Keratinocyte (primary cell): ENCODE data around the gene TMTC2. TPM values are rescaled to one million over a fixed set of nuclear protein-coding genes. Genes with fewer than 3 reads are reported as not detected.

Source experiments
- DNase-seq: peaks from one replicate; pipeline ENCODE4 v3.0.0-alpha.2; 2011; ENCODE audit warnings: low read depth, missing footprints, low spot score
- FAIRE-seq: peaks from 2 replicates; lab custom pipeline; 2011; peaks lifted over from hg19 to GRCh38; lab: Jason Lieb, UNC
- H2AFZ ChIP-seq: 2 replicates; pipeline ENCODE4 v1.6.0; 2012; ENCODE audit warnings: low read length, control low read depth, inconsistent platforms; ENCODE audit not compliant: control insufficient read depth
- H3K27ac ChIP-seq: 2 replicates; pipeline ENCODE4 v1.5.1; 2011; ENCODE audit warnings: low read length; ENCODE audit not compliant: control insufficient read depth, insufficient read depth
- H3K27me3 ChIP-seq: 3 replicates; pipeline ENCODE4 v1.6.0; 2011; ENCODE audit warnings: low read length; ENCODE audit not compliant: control insufficient read depth, insufficient read depth; ENCODE audit errors: extremely low read depth
- H3K36me3 ChIP-seq, 2 experiments: 2 replicates in 1 of 2; 3 replicates in 1 of 2; pipeline ENCODE4 v1.5.1; 2011; ENCODE audit warnings: low read length in 2 of 2, mild to moderate bottlenecking in 1 of 2; ENCODE audit not compliant: control insufficient read depth in 2 of 2, insufficient read depth in 2 of 2; ENCODE audit errors: extremely low read depth in 1 of 2
- H3K4me1 ChIP-seq: 3 replicates; pipeline ENCODE4 v1.5.1; 2011; ENCODE audit warnings: low read length; ENCODE audit not compliant: control insufficient read depth, insufficient read depth; ENCODE audit errors: extremely low read depth
- H3K4me2 ChIP-seq: 3 replicates; pipeline ENCODE4 v1.6.0; 2011; ENCODE audit warnings: low read depth, low read length; ENCODE audit not compliant: control insufficient read depth, insufficient read depth; ENCODE audit errors: extremely low read depth
- H3K4me3 ChIP-seq, 3 experiments: fragments of 200-600 bp in 1 of 3; sonication (generic) in 1 of 3; 2 replicates in 2 of 3; 3 replicates in 1 of 3; pipeline ENCODE4 v1.5.1; 2011 to 2016; ENCODE audit warnings: low read length in 3 of 3, mild to moderate bottlenecking in 3 of 3, control low read depth in 2 of 3, inconsistent platforms in 1 of 3, low read depth in 1 of 3, mixed read lengths in 1 of 3, mixed run types in 1 of 3, moderate library complexity in 1 of 3; ENCODE audit not compliant: control insufficient read depth in 2 of 3, insufficient read depth in 2 of 3; ENCODE audit errors: extremely low read depth in 1 of 3
- H3K79me2 ChIP-seq: 2 replicates; pipeline ENCODE4 v1.6.0; 2012; ENCODE audit warnings: low read length; ENCODE audit not compliant: control insufficient read depth, insufficient read depth
- H3K9ac ChIP-seq: 3 replicates; pipeline ENCODE4 v1.6.0; 2011; ENCODE audit warnings: low read length; ENCODE audit not compliant: control insufficient read depth, insufficient read depth; ENCODE audit errors: extremely low read depth
- H3K9me1 ChIP-seq: 3 replicates; pipeline ENCODE4 v1.6.0; 2011; ENCODE audit warnings: low read length; ENCODE audit not compliant: control insufficient read depth, insufficient read depth; ENCODE audit errors: extremely low read depth
- H3K9me3 ChIP-seq: 2 replicates; pipeline ENCODE4 v1.5.1; 2012; ENCODE audit warnings: low read depth, low read length; ENCODE audit not compliant: control insufficient read depth
- H4K20me1 ChIP-seq: 3 replicates; pipeline ENCODE4 v1.6.0; 2011; ENCODE audit warnings: low read length; ENCODE audit not compliant: control insufficient read depth, insufficient read depth; ENCODE audit errors: extremely low read depth
- EZH2 ChIP-seq: IDR thresholded peaks from one replicate; pipeline ENCODE4 v1.6.1; 2012; ENCODE audit warnings: inconsistent platforms, mild to moderate bottlenecking, low read length, moderate library complexity
- dilution Hi-C: fragments of 300-500 bp; cut with MboI; formaldehyde crosslinking; loops from one replicate; pipeline ENCODE4 v1.7.0; 2020; ENCODE audit warnings: low sequenced_read_pairs; ENCODE audit not compliant: extremely low pct_ligation_motif_present
- polyA plus RNA-seq, 5 experiments: library from polyadenylated mRNA; depleted of rRNA in 3 of 5; stranded (reverse) in 3 of 5; stranded (forward) in 1 of 5; unstranded in 1 of 5; fragments of >200 nt; gene quantifications; 1 replicate in 1 of 5; 2 replicates in 3 of 5; 3 replicates in 1 of 5; pipeline versions ENCODE4 v1.2.1 to v1.2.3, GENCODE V29; 2011 to 2012; ENCODE audit warnings: missing spikeins in 2 of 5, low read depth in 1 of 5, low replicate concordance in 1 of 5
- TF ChIP-seq, protein P1 (sequence below), 3 experiments: IDR thresholded peaks in 1 of 3; conservative IDR thresholded peaks in 1 of 3; optimal IDR thresholded peaks in 1 of 3; 2 replicates in 2 of 3; 3 replicates in 1 of 3; pipeline versions ENCODE3 to v1.5.1; 2011; ENCODE audit warnings: low read length in 3 of 3, mild to moderate bottlenecking in 3 of 3, moderate library complexity in 2 of 3, control low read depth in 1 of 3, inconsistent platforms in 1 of 3; ENCODE audit not compliant: insufficient read depth in 2 of 3; ENCODE audit errors: extremely low read depth in 1 of 3

Gene TMTC2
- polyA plus RNA-seq, 1 donor (not counting 4 experiments of a cell fraction or from before 2014, with no cell fraction given) = 3.8 TPM

DNA sequence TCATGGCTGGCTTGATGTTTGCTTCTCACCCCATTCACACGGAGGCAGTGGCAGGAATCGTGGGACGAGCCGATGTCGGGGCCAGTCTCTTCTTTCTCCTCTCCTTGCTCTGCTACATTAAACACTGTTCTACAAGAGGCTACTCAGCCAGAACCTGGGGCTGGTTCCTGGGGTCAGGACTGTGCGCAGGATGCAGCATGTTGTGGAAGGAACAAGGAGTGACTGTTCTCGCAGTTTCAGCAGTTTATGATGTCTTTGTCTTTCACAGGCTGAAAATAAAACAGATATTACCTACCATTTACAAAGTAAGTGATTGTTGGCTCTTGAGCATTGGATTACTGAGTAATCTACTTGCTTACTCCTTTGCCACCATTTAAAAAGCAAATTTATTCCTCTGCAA, 170.6 kb downstream of the TMTC2 start:
- Histone ChIP-seq H3K27me3 (no peaks in the 10 kb centered on the region), H3K9ac (no peak overlapping the region), H3K9me3 (no peaks in the 10 kb centered on the region), H3K36me3 (no peaks in the 10 kb centered on the region), H3K9me1 (no peaks in the 10 kb centered on the region), H2AFZ (no peak overlapping the region), H3K4me2 (no peak overlapping the region), H3K4me3 (no peak overlapping the region), H3K79me2 (no peaks in the 10 kb centered on the region), H3K4me1 (peaks cover 3% of the 10 kb centered on the region), H3K27ac (no peak overlapping the region), H4K20me1 (no peaks in the 10 kb centered on the region)
- FAIRE-seq (no peak), DNase-seq (no peak)
- dilution Hi-C loops = no loop called here
- TF ChIP-seq, protein P1, sequence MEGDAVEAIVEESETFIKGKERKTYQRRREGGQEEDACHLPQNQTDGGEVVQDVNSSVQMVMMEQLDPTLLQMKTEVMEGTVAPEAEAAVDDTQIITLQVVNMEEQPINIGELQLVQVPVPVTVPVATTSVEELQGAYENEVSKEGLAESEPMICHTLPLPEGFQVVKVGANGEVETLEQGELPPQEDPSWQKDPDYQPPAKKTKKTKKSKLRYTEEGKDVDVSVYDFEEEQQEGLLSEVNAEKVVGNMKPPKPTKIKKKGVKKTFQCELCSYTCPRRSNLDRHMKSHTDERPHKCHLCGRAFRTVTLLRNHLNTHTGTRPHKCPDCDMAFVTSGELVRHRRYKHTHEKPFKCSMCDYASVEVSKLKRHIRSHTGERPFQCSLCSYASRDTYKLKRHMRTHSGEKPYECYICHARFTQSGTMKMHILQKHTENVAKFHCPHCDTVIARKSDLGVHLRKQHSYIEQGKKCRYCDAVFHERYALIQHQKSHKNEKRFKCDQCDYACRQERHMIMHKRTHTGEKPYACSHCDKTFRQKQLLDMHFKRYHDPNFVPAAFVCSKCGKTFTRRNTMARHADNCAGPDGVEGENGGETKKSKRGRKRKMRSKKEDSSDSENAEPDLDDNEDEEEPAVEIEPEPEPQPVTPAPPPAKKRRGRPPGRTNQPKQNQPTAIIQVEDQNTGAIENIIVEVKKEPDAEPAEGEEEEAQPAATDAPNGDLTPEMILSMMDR (optimal IDR thresholded peaks at IDR 0.05 in 1 of 3, IDR thresholded peaks at IDR 0.05 in 1 of 3, conservative IDR thresholded peaks at IDR 0.05 in 1 of 3; ENCODE audit: extremely low read depth in 1 of 3, insufficient read depth in 2 of 3, low read length in 3 of 3) = no peak
- no peak for TF ChIP-seq EZH2

DNA sequence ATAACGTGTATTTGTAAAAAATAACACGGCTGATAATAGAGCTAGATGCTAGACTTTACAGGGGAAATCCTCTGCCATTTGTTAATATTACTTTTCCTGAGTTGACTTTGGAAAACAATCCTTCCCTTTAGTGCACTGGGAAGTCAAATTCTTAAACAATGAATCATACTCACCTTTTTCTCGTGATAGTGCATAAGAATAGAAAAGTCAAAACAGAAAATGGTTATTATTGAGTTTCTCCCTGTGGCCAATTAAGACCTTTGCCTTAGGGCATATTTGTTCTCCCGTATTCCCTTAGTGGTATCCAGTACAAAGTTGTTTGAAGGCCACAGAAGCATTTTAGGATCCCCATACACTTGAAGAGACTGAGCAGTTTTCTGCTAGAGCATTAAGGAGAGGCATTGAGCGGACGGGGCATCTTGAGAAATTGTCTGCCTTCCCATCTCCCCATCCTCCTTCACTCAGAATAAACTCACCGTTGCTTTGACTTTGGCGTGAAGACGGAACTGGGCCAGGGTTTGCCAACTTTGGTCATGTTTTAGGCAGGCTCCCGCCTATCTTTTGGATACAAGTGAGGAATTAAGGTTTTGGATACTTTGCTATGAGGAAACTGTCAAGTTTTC, 171.3 kb downstream of the TMTC2 start:
- H3K79me2 ChIP-seq = no peaks in the 10 kb centered on the region
- no peaks in the 10 kb centered on the region for H4K20me1 ChIP-seq
- DNase-seq = no peak
- no peak overlapping the region for H2AFZ ChIP-seq
- peaks cover 3% of the 10 kb centered on the region for H3K4me1 ChIP-seq
- no peak overlapping the region for H3K4me3 ChIP-seq
- no peaks in the 10 kb centered on the region for H3K9me1 ChIP-seq
- TF ChIP-seq, protein P1 (optimal IDR thresholded peaks at IDR 0.05 in 1 of 3, IDR thresholded peaks at IDR 0.05 in 1 of 3, conservative IDR thresholded peaks at IDR 0.05 in 1 of 3; ENCODE audit: extremely low read depth in 1 of 3, insufficient read depth in 2 of 3, low read length in 3 of 3) = no peak
- TF ChIP-seq EZH2 = no peak
- H3K27ac ChIP-seq = no peak overlapping the region
- no peak overlapping the region for H3K4me2 ChIP-seq
- dilution Hi-C loops = no loop called here
- no peaks in the 10 kb centered on the region for H3K9me3 ChIP-seq
- no peak for FAIRE-seq
- no peak overlapping the region for H3K9ac ChIP-seq
- H3K27me3 ChIP-seq = no peaks in the 10 kb centered on the region
- no peaks in the 10 kb centered on the region for H3K36me3 ChIP-seq
